HCT116 (cell line): ENCODE data around the gene SUGCT. TPM values are rescaled to one million over a fixed set of nuclear protein-coding genes. Genes with fewer than 3 reads are reported as not detected.

Experiments
- ATAC-seq: fragments of 200-7000 bp; cut with Tn5 transposase; 2 replicates; pipeline ENCODE4 v1.9.1; 2020; ENCODE audit warnings: mild to moderate bottlenecking, moderate library complexity
- BruUV-seq: library from RNA; stranded (reverse); fragments of 400-500 nt; replicated peaks from 2 replicates; lab custom pipeline; 2021; lab: Mats Ljungman, UMichigan
- CTCF ChIA-PET: fragments of 300-600 bp; sonication (Branson Sonifier 250); formaldehyde crosslinking; loops from one replicate; lab custom pipeline; 2021; ENCODE audit warnings: antibody characterized with exemption; lab: Charles Lee
- POLR2A ChIA-PET: fragments of 300-600, 350-600 bp; sonication (Branson Sonifier 250); formaldehyde crosslinking; loops from one replicate; lab custom pipeline; 2021; ENCODE audit warnings: antibody characterized with exemption; lab: Charles Lee
- RAD21 ChIA-PET, 2 experiments: fragments of 300-600 bp; sonication (Branson Sonifier 250); formaldehyde crosslinking; loops; one replicate each; lab custom pipeline; 2023; ENCODE audit warnings: low total read pairs in 2 of 2; ENCODE audit not compliant: uncharacterized antibody in 2 of 2, unreplicated experiment in 2 of 2, low non-redundant PET in 1 of 2; lab: Charles Lee
- DNase-seq: peaks from one replicate; pipeline ENCODE4 v3.0.0-alpha.2; 2010; ENCODE audit warnings: low read depth, low spot score
- H2AFZ ChIP-seq: fragments of 200-600 bp; shearing (Covaris generic), sonication (generic); 2 replicates; pipeline ENCODE4 v1.6.1; 2017; ENCODE audit warnings: low read depth, mixed run types, mixed read lengths, antibody characterized with exemption, low read length; ENCODE audit not compliant: poor library complexity, severe bottlenecking
- H3K27ac ChIP-seq: 2 replicates; pipeline ENCODE4 v1.5.1; 2012; ENCODE audit warnings: low read depth, low read length
- H3K27me3 ChIP-seq: fragments of 200-600 bp; sonication (generic); 2 replicates; pipeline ENCODE4 v1.6.1; 2016; ENCODE audit warnings: mixed run types, low read length, mixed read lengths; ENCODE audit not compliant: insufficient read depth
- H3K36me3 ChIP-seq, 2 experiments: fragments of 200-500 bp in 1 of 2; fragments of 200-600 bp in 1 of 2; sonication (Bioruptor generic) in 1 of 2; sonication (generic) in 1 of 2; 2 replicates each; pipeline versions ENCODE4 v1.5.1 to v1.6.1; 2014 to 2016; ENCODE audit warnings: low read length in 2 of 2, inconsistent platforms in 1 of 2, mixed read lengths in 1 of 2, mixed run types in 1 of 2; ENCODE audit not compliant: insufficient read depth in 2 of 2, control insufficient read depth in 1 of 2
- H3K4me1 ChIP-seq, 2 experiments: fragments of 200-600 bp in 1 of 2; sonication (generic) in 1 of 2; 2 replicates each; pipeline versions ENCODE4 v1.5.1 to v1.6.1; 2012 to 2017; ENCODE audit warnings: low read length in 2 of 2, inconsistent platforms in 1 of 2, mild to moderate bottlenecking in 1 of 2, mixed read lengths in 1 of 2, mixed run types in 1 of 2, moderate library complexity in 1 of 2; ENCODE audit not compliant: insufficient read depth in 2 of 2, control insufficient read depth in 1 of 2
- H3K4me2 ChIP-seq: fragments of 200-600 bp; sonication (generic); 2 replicates; pipeline ENCODE4 v1.6.1; 2017; ENCODE audit warnings: mixed run types, low read length, mixed read lengths
- H3K4me3 ChIP-seq, 2 experiments: fragments of 200-600 bp in 1 of 2; sonication (generic) in 1 of 2; replicated peaks in 1 of 2; 2 replicates each; pipeline ENCODE4 v1.5.1; 2011 to 2016; ENCODE audit warnings: low read length in 2 of 2, control low read depth in 1 of 2, low read depth in 1 of 2, mild to moderate bottlenecking in 1 of 2, mixed read lengths in 1 of 2, mixed run types in 1 of 2
- H3K79me2 ChIP-seq: fragments of 200-600 bp; sonication (generic); 2 replicates; pipeline ENCODE4 v1.6.1; 2017; ENCODE audit warnings: mild to moderate bottlenecking, mixed run types, low read length, moderate library complexity, mixed read lengths; ENCODE audit not compliant: insufficient read depth
- H3K9ac ChIP-seq: fragments of 200-600 bp; sonication (generic); 2 replicates; pipeline ENCODE4 v1.6.1; 2016; ENCODE audit warnings: low read length, mixed read lengths
- H3K9me2 ChIP-seq: fragments of 200-600 bp; sonication (generic), shearing (Covaris generic); 2 replicates; pipeline ENCODE4 v1.6.1; 2017; ENCODE audit warnings: mixed run types, mild to moderate bottlenecking, moderate library complexity; ENCODE audit not compliant: insufficient read depth
- H3K9me3 ChIP-seq, 2 experiments: fragments of 200-500 bp in 1 of 2; fragments of 200-600 bp in 1 of 2; sonication (Bioruptor generic) in 1 of 2; sonication (generic) in 1 of 2; 2 replicates each; pipeline ENCODE4 v1.6.1; 2014 to 2017; ENCODE audit warnings: low read length in 2 of 2, mixed read lengths in 2 of 2, inconsistent platforms in 1 of 2, low read depth in 1 of 2, mild to moderate bottlenecking in 1 of 2, mixed run types in 1 of 2, moderate library complexity in 1 of 2; ENCODE audit not compliant: control insufficient read depth in 1 of 2, insufficient read depth in 1 of 2
- H4K20me1 ChIP-seq: fragments of 200-600 bp; sonication (generic), shearing (Covaris generic); 2 replicates; pipeline ENCODE4 v1.6.1; 2017; ENCODE audit warnings: mixed run types, mild to moderate bottlenecking, moderate library complexity; ENCODE audit not compliant: insufficient read depth
- CBX3 ChIP-seq: IDR thresholded peaks from 2 replicates; pipeline ENCODE4 v1.6.1; 2012; ENCODE audit warnings: low read depth
- CEBPB ChIP-seq: IDR thresholded peaks from 2 replicates; pipeline ENCODE4 v1.6.1; 2012; ENCODE audit warnings: low read depth
- ELF1 ChIP-seq: IDR thresholded peaks from 2 replicates; pipeline ENCODE4 v1.6.1; 2012; ENCODE audit warnings: low read depth, borderline replicate concordance
- EZH2 ChIP-seq: fragments of 200-600 bp; sonication (generic); IDR thresholded peaks from 2 replicates; pipeline ENCODE4 v1.6.1; 2017; ENCODE audit warnings: antibody characterized with exemption, mixed run types
- EZH2phosphoT487 ChIP-seq: fragments of 200-600 bp; IDR thresholded peaks from 2 replicates; pipeline ENCODE4 v1.6.1; 2018; ENCODE audit warnings: antibody characterized with exemption, borderline replicate concordance
- FOSL1 ChIP-seq: IDR thresholded peaks from 2 replicates; pipeline ENCODE4 v1.6.1; 2012; ENCODE audit warnings: low read depth
- POLR2A ChIP-seq: IDR thresholded peaks from 2 replicates; pipeline ENCODE4 v1.7.0; 2011; ENCODE audit warnings: borderline replicate concordance; ENCODE audit not compliant: insufficient read depth, insufficient read length; ENCODE audit errors: extremely low read depth
- POLR2AphosphoS5 ChIP-seq: IDR thresholded peaks from 2 replicates; pipeline ENCODE4 v1.6.1; 2011; ENCODE audit warnings: mild to moderate bottlenecking, low read depth, low read length, moderate library complexity
- RAD21 ChIP-seq: IDR thresholded peaks from 2 replicates; pipeline ENCODE4 v1.6.1; 2012; ENCODE audit warnings: low read depth, mild to moderate bottlenecking
- REST ChIP-seq: IDR thresholded peaks from 2 replicates; pipeline ENCODE4 v1.6.1; 2012; ENCODE audit warnings: low read depth
- SIN3A ChIP-seq: IDR thresholded peaks from 2 replicates; pipeline ENCODE4 v1.6.1; 2012; ENCODE audit warnings: low read depth
- SP1 ChIP-seq: IDR thresholded peaks from 2 replicates; pipeline ENCODE4 v1.6.1; 2012; ENCODE audit warnings: low read depth
- SRF ChIP-seq: IDR thresholded peaks from 2 replicates; pipeline ENCODE4 v1.6.1; 2012; ENCODE audit warnings: low read depth
- TCF7L2 ChIP-seq: IDR thresholded peaks from 2 replicates; pipeline ENCODE4 v1.7.0; 2011; ENCODE audit warnings: borderline replicate concordance, inconsistent platforms; ENCODE audit not compliant: insufficient read depth, insufficient read length; ENCODE audit errors: extremely low read depth
- YY1 ChIP-seq: IDR thresholded peaks from 2 replicates; pipeline ENCODE4 v1.6.1; 2011; ENCODE audit warnings: low read length, low read depth, moderate library complexity, mild to moderate bottlenecking; ENCODE audit not compliant: insufficient replicate concordance; ENCODE audit errors: extremely low read depth
- intact Hi-C: fragments of 100-400 bp; cut with micrococcal nuclease; formaldehyde crosslinking; loops from 2 replicates; pipeline ENCODE4 v1.10.0; 2022
- total RNA-seq: library from RNA; stranded (reverse); gene quantifications from one replicate; pipeline ENCODE4 v1.2.1, GENCODE V29; 2021; ENCODE audit not compliant: unreplicated experiment
- TF ChIP-seq, protein P1 (sequence below), 3 experiments: fragments of 200-600 bp in 1 of 3; sonication (generic) in 1 of 3; IDR thresholded peaks in 2 of 3; conservative IDR thresholded peaks in 1 of 3; 2 replicates each; pipeline ENCODE4 v1.5.1; 2012 to 2017; ENCODE audit warnings: low read depth in 2 of 3, low read length in 2 of 3, antibody characterized with exemption in 1 of 3, borderline replicate concordance in 1 of 3, control low read depth in 1 of 3, mild to moderate bottlenecking in 1 of 3, mixed read lengths in 1 of 3, mixed run types in 1 of 3, moderate library complexity in 1 of 3; ENCODE audit not compliant: insufficient read depth in 1 of 3

The SUGCT gene
- total RNA-seq, 1 experiment from 2014 or later, result 4.4 TPM

- no peak overlapping the region for H3K4me3 ChIP-seq
- no peaks in the 10 kb centered on the region for H3K27me3 ChIP-seq
- no peaks in the 10 kb centered on the region for H3K36me3 ChIP-seq
- DNase-seq (no peak), ATAC-seq (no peak)
- H3K27ac ChIP-seq, result no peak overlapping the region
- no TSS peak for BruUV-seq
- no peak for TF ChIP-seq POLR2AphosphoS5
- no peak for TF ChIP-seq CEBPB
- TF ChIP-seq SRF, result no peak
- TF ChIP-seq EZH2phosphoT487, result no peak
- TF ChIP-seq TCF7L2, result no peak
- no peak for TF ChIP-seq YY1
- TF ChIP-seq EZH2, result no peak
- no peak for TF ChIP-seq ELF1
- no peak for TF ChIP-seq SIN3A
- TF ChIP-seq, protein P1, sequence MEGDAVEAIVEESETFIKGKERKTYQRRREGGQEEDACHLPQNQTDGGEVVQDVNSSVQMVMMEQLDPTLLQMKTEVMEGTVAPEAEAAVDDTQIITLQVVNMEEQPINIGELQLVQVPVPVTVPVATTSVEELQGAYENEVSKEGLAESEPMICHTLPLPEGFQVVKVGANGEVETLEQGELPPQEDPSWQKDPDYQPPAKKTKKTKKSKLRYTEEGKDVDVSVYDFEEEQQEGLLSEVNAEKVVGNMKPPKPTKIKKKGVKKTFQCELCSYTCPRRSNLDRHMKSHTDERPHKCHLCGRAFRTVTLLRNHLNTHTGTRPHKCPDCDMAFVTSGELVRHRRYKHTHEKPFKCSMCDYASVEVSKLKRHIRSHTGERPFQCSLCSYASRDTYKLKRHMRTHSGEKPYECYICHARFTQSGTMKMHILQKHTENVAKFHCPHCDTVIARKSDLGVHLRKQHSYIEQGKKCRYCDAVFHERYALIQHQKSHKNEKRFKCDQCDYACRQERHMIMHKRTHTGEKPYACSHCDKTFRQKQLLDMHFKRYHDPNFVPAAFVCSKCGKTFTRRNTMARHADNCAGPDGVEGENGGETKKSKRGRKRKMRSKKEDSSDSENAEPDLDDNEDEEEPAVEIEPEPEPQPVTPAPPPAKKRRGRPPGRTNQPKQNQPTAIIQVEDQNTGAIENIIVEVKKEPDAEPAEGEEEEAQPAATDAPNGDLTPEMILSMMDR (IDR thresholded peaks at IDR 0.05 in 2 of 3, conservative IDR thresholded peaks at IDR 0.05 in 1 of 3; ENCODE audit: borderline replicate concordance in 1 of 3, insufficient read depth in 1 of 3, low read depth in 2 of 3, low read length in 2 of 3), result no peak
- no peak for TF ChIP-seq POLR2A
- no peak for TF ChIP-seq FOSL1
- no peak for TF ChIP-seq SP1
- no peak for TF ChIP-seq REST
- no peak for TF ChIP-seq CBX3
- TF ChIP-seq RAD21, result no peak
- no peak overlapping the region for H3K9ac ChIP-seq
- CTCF ChIA-PET, result no interaction called here
- no peak overlapping the region for H3K4me2 ChIP-seq
- H2AFZ ChIP-seq, result no peak overlapping the region
- H3K4me1 ChIP-seq, result no peaks in the 10 kb centered on the region
- POLR2A ChIA-PET, result no interaction called here
- intact Hi-C loops, result no loop called here
- RAD21 ChIA-PET, result no interaction called here
- no peaks in the 10 kb centered on the region for H3K79me2 ChIP-seq
- H4K20me1 ChIP-seq, result no peaks in the 10 kb centered on the region
- 0 out of 4 replicates have a peak, but pooled peaks cover 0 to 4% of the 10 kb centered on the region in 2 experiments for H3K9me3 ChIP-seq
- no peaks in the 10 kb centered on the region for H3K9me2 ChIP-seq
Measured at GRCh38 chr7:40836218-40836617, 701.4 kb downstream of the SUGCT start.
